SU-DHL-6 (cell line): ENCODE results near the gene NEU1.

ENCODE experiments used
- CTCF ChIP-seq: fragments of 200-600 bp; sonication (generic); IDR thresholded peaks from one replicate; pipeline ENCODE4 v1.5.1; 2017; ENCODE audit warnings: antibody characterized with exemption, mild to moderate bottlenecking, low read length, moderate library complexity; ENCODE audit not compliant: insufficient read depth, poor library complexity, severe bottlenecking
- EZH2phosphoT487 ChIP-seq: fragments of 200-600 bp; sonication (generic), shearing (Covaris generic); conservative IDR thresholded peaks from 2 replicates; pipeline ENCODE4 v1.6.1; 2018; ENCODE audit warnings: mild to moderate bottlenecking, antibody characterized with exemption, low read length, moderate library complexity, mixed read lengths

- no peak for TF ChIP-seq CTCF
- TF ChIP-seq EZH2phosphoT487 = no peak
Observed at GRCh38 chr6:31876357-31876756, 13.7 kb upstream of the NEU1 start.
